Suppressor macrophage (primary cell): ENCODE data around the gene TXNRD2.
"Not testable (repeated sequence)": the region's sequence is repeated elsewhere in the genome, so short reads cannot be mapped to it uniquely, and the experiment has no call there.

ENCODE experiments used
- DNase-seq, 4 experiments: peaks; one replicate each; pipeline ENCODE4 v3.0.0-alpha.2; 2020 to 2022

Gene TXNRD2

GRCh38 chr22:19919701-19920363 lies 21.8 kb downstream of the TXNRD2 start:
- DNase-seq: no peak

DNA sequence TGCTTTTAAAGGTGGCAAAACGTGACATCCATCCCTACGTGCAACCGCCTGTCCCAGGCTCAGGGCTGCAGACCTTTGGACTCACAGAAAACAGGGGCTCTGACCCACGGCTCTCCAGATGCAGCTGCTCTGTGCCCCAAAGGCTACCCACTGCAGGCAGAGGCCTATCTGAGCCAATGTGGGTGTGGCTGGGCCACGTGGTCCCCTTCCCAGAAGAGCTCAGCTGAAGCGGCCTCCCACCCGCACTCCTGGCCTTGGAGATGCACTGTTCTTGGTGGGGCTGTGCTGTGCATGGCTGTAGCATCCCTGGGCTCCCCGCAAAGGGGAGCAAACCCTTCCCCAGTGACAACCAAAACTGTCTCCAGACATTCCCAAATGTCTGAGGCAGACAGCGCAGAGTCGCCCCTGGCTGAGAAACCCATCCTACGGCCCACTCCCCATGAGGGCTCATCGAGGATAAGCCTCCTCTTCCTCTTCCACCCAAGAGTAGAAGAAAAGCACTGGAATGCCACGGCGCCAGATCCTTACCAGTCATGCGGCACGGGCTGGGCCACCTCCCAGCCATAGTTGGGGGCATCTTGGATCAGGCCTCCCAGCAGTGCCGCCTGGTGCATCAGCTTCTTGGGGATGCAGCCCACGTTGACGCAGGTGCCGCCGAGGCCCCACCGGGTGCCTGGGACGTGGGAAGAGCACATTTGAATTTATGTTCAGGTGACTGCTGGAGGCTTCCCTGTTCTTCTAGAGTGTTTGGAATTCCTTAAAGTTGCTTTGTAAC lies 23.1 kb downstream of the TXNRD2 start:
- DNase-seq: no peak

DNA sequence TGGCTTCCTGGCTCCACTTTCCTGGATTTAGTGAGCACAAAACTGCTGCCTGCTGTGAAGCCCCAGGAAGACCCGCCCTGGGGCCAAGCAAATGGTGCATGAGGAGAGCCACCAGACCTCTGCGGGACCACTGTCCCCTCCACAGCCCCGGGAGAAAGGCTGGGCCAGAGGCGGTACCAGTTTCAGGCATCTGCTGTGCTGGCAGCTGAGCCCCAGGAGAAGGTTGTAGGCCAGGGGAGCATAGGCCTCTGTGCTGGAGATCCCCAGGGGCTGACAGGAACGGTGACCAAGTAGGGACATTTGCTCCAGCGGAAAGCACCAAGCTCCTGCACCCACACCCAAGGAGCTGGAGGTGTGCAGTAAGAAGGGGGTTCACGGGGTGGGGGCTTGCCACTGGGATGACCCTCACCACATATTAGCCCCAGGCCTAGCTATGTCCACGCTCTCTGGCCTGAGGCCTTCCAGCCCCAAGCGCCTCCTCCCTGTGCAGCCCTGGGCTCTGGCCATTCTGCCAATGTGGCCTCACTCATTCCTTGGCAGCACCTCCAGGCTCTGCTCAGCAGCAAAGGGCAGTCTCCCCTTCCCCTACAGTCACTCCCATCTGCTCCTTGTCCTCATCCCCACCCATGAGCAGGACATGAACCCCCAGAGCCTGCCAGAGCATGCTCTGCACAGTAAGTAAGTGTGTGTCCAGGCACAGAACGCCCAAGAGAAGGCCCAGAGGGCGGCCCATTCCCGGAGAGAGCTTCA lies 24.1 kb downstream of the TXNRD2 start:
- no peak for DNase-seq

- no peak for DNase-seq
These were observed 24.7 kb downstream of the TXNRD2 start for GRCh38 chr22:19916941-19917340.

DNA sequence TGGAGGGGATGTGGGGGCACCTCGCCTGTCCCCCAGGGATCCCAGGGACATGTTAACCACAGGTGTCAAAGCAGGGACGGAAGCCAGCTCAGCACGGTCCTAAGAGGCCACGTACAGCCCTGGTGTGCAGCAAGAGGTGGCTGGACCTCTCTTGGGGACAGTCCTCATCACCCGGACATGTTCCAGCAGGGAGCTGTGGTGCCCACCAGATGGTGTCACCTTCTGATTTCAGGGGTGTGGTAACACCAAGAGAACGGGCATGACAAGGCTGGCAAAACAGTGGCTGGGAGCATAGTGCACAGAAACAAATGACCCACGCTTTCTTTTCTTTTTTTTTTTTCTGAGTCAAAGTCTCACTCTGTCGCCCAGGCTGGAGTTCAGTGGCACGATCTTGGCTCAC lies 25.6 kb downstream of the TXNRD2 start:
- no peak for DNase-seq

- no peak for DNase-seq
These were observed 26.2 kb downstream of the TXNRD2 start for GRCh38 chr22:19915287-19915954.

DNA sequence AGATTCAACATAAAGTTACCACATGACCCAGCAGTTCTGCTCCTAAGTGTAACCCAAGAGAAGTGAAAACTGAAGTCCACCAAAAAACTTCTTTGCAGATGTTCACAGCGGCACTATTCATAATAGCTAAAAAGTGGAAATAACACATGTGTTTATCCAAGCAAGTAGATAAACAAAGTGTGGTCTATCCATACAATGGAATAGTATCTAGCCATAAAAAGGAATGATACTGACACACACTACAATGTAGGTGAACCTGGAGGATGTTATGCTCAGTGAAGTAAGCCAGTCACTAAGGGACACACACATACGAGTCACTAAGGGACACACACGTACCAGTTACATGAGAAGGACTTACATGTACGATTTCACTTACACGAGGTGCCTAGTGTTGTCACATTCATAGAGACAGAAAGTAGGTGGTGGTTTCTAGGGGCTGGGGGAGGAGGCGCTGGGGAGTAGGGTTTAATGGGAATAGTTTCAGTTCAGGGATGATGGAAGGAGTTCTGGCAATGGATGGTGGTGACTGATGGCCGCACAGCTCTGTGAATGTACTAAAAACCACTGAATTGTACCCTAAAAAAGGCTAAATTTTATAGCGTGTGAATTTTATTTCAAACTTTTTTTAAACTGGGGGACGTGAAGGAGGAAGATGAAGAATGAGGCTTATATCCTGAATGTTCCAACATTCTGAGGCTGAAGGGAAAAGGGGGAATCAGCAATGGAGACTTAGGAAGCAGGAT lies 27.2 kb downstream of the TXNRD2 start:
- DNase-seq: no peak

DNA sequence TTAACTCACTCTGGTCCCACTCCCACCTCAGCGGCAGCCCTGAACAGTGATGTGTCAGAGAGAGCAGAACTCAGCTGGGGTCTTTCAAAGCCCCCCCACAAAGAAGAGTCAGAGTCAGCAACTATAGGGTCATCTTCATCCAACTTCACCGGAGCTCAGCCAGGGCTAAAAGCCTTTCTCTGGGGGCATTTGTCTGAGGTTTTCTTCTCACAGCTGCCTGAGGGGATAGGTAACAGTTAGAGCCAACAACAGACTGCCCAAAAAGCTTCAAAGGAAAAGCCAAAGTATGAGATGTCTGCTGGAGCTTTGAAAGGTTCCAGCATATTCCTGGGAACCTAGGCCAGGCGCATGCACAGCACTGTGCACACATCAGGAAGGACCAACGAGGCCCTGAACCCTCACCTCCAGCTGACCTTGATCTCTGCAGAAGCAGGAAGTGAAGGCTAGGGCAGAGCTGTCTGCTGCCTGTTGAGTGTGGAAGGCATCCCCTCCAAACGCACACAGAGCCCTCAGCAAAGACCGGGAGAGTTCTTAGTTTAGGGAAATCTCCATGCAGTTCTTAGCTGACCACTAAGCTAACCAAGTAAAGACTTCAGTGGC lies 28.2 kb downstream of the TXNRD2 start:
- DNase-seq: no peak

DNA sequence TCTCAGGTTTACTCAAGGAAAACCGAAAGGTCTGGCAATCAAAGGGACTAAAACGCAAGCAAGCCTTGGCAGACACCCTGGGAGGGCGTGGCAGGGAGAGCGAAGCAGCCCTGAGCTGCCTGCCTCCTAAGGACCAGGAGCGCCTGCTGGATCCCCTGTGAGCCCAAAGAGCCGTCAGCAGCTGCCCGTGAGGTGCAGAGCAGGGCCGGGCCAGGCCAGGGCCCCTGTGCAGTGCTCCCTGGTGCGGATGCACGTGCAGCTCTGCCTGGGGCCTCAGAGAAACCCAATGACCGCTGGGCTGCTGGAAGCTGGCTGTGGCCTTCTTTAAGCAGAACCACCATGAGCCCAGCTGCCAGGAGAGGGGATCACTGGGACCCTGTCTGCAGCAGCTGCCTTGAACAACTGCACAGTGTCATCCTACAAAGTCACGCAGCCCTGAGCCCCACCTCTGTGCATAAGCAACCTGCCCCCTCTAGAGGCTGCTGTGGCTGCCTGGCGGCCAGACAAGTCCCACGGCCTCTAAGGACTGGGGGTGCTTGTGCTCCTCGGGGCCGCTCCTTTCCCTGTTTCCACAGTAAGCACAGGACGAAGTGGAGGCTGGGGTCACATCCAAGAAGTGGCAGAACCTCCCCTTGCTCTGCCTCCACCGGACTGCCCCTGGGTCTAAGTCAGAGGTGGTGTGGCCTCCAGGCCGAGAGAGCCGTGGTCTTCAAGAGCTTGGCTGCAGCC lies 29.2 kb downstream of the TXNRD2 start:
- DNase-seq: no peak

DNA sequence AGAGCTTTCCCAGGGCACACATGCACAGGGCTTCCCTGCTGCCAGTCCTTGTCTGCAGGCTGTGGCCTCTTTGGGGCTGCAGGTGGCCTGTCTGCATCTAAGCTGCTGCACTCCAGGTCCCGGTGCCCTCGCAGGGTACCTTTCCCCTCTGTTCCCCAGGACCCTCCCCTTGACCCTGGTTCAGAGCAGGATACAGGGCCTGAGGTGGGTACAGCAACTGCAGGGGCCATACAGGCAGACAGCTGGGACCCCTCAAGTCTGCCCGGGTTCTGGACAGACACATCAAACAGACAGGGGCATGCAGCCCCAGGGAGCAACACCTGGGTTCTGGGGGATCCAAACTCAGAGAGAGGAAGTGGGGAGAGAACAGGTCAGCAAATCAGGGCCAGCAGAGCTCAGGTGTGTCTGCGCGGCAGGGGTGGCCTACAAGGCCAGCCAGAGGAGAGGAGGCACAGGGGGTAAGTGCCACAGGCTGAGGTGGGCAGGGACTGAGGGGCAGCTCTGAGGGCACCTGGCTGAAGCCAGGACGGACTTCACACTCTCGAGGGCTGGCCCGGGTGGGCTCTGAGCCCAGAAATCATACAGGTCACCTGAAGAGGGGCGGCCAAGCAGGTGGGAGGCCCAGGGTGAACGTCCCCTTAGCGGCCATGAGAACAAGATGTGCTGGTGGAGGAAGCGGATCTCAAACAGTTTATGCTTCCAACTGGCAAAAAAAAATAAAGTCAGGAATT lies 29.9 kb downstream of the TXNRD2 start:
- DNase-seq: no peak

- no peak for DNase-seq
These were observed 31.4 kb downstream of the TXNRD2 start for GRCh38 chr22:19910180-19910744.

GRCh38 chr22:19909350-19910179 lies 32.1 kb downstream of the TXNRD2 start:
- peak; percentile 80 to 91 (median 86) for DNase-seq

DNA sequence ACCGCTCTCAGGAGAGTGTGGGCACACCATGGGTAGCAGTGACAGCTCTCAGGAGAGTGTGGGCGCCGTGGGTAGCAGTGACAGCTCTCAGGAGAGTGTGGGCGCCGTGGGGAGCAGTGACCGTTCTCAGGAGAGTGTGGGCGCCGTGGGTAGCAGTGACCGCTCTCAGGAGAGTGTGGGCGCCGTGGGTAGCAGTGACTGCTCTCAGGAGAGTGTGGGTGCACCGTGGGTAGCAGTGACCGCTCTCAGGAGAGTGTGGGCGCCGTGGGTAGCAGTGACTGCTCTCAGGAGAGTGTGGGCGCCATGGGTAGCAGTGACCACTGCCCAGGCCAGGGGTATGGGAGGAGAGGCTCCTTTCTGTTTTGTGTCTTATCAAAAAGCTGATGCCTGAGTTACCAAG lies 33.7 kb downstream of the TXNRD2 start:
- DNase-seq: not testable (repeated sequence)

GRCh38 chr22:19906864-19907263 lies 34.8 kb downstream of the TXNRD2 start:
- not testable (repeated sequence) for DNase-seq

GRCh38 chr22:19905347-19906276 lies 36.0 kb downstream of the TXNRD2 start:
- no peak for DNase-seq

GRCh38 chr22:19904935-19905334 lies 36.7 kb downstream of the TXNRD2 start:
- DNase-seq: no peak

GRCh38 chr22:19904174-19904856 lies 37.3 kb downstream of the TXNRD2 start:
- DNase-seq: no peak
